ENCODE data around the gene TCOF1. TPM values are rescaled to one million over a fixed set of nuclear protein-coding genes. Genes with fewer than 3 reads are reported as not detected.

The TCOF1 gene
- total RNA-seq, 1 donor, result 21.7 TPM

GRCh38 chr5:150352244-150353031 is 5.1 kb upstream of the TCOF1 start:
- no peaks in the 10 kb centered on the region for H3K9me3 ChIP-seq (ENCODE audit: low read depth, low read length)
- H3K4me3 ChIP-seq (ENCODE audit: low read length), result no peak overlapping the region
- peaks cover 29% of the 10 kb centered on the region for H3K4me1 ChIP-seq (ENCODE audit: insufficient read depth, low read length)
- no peaks in the 10 kb centered on the region for H3K27me3 ChIP-seq (ENCODE audit: insufficient read depth, low read length)

- Histone ChIP-seq H3K27me3 (ENCODE audit: insufficient read depth, low read length) (no peaks in the 10 kb centered on the region), H3K9me3 (ENCODE audit: low read depth, low read length) (no peaks in the 10 kb centered on the region), H3K4me3 (ENCODE audit: low read length) (no peak overlapping the region), H3K4me1 (ENCODE audit: insufficient read depth, low read length) (peaks cover 32% of the 10 kb centered on the region)
These were observed 4.3 kb upstream of the TCOF1 start for GRCh38 chr5:150353032-150353675.

- Histone ChIP-seq H3K9me3 (ENCODE audit: low read depth, low read length) (no peaks in the 10 kb centered on the region), H3K4me1 (ENCODE audit: insufficient read depth, low read length) (peaks cover 41% of the 10 kb centered on the region), H3K4me3 (ENCODE audit: low read length) (no peak overlapping the region), H3K27me3 (ENCODE audit: insufficient read depth, low read length) (no peaks in the 10 kb centered on the region)
These were observed 1.7 kb upstream of the TCOF1 start for GRCh38 chr5:150355791-150356190.

GRCh38 chr5:150356575-150357294 is 762 bp upstream of the TCOF1 start:
- Histone ChIP-seq H3K4me3 (ENCODE audit: low read length) (peak overlapping the region; percentile 73), H3K9me3 (ENCODE audit: low read depth, low read length) (no peaks in the 10 kb centered on the region), H3K4me1 (ENCODE audit: insufficient read depth, low read length) (peaks cover 34% of the 10 kb centered on the region), H3K27me3 (ENCODE audit: insufficient read depth, low read length) (no peaks in the 10 kb centered on the region)

- H3K4me3 ChIP-seq (ENCODE audit: low read length), result peak overlapping the region; percentile 73
- peaks cover 23% of the 10 kb centered on the region for H3K4me1 ChIP-seq (ENCODE audit: insufficient read depth, low read length)
- no peaks in the 10 kb centered on the region for H3K27me3 ChIP-seq (ENCODE audit: insufficient read depth, low read length)
- H3K9me3 ChIP-seq (ENCODE audit: low read depth, low read length), result no peaks in the 10 kb centered on the region
These were observed 981 bp downstream of the TCOF1 start for GRCh38 chr5:150358261-150359095.

GRCh38 chr5:150361301-150361700 is 3.8 kb downstream of the TCOF1 start:
- no peak overlapping the region for H3K4me3 ChIP-seq (ENCODE audit: low read length)
- no peaks in the 10 kb centered on the region for H3K9me3 ChIP-seq (ENCODE audit: low read depth, low read length)
- no peaks in the 10 kb centered on the region for H3K27me3 ChIP-seq (ENCODE audit: insufficient read depth, low read length)
- peaks cover 23% of the 10 kb centered on the region for H3K4me1 ChIP-seq (ENCODE audit: insufficient read depth, low read length)

GRCh38 chr5:150363185-150363584 is 5.7 kb downstream of the TCOF1 start:
- no peaks in the 10 kb centered on the region for H3K27me3 ChIP-seq (ENCODE audit: insufficient read depth, low read length)
- H3K4me1 ChIP-seq (ENCODE audit: insufficient read depth, low read length), result peaks cover 12% of the 10 kb centered on the region
- no peaks in the 10 kb centered on the region for H3K9me3 ChIP-seq (ENCODE audit: low read depth, low read length)
- H3K4me3 ChIP-seq (ENCODE audit: low read length), result no peak overlapping the region

GRCh38 chr5:150364004-150364403 is 6.5 kb downstream of the TCOF1 start:
- no peaks in the 10 kb centered on the region for H3K27me3 ChIP-seq (ENCODE audit: insufficient read depth, low read length)
- H3K9me3 ChIP-seq (ENCODE audit: low read depth, low read length), result no peaks in the 10 kb centered on the region
- H3K4me1 ChIP-seq (ENCODE audit: insufficient read depth, low read length), result peaks cover 4% of the 10 kb centered on the region

GRCh38 chr5:150368526-150368925 is 11.0 kb downstream of the TCOF1 start:
- H3K9me3 ChIP-seq (ENCODE audit: low read depth, low read length), result no peaks in the 10 kb centered on the region
- no peaks in the 10 kb centered on the region for H3K4me1 ChIP-seq (ENCODE audit: insufficient read depth, low read length)
- H3K4me3 ChIP-seq (ENCODE audit: low read length), result no peak overlapping the region
- H3K27me3 ChIP-seq (ENCODE audit: insufficient read depth, low read length), result no peaks in the 10 kb centered on the region

More at GRCh38 chr5:150364004-150364403, 6.5 kb downstream of the TCOF1 start:
- H3K4me3 ChIP-seq (ENCODE audit: low read length), result no peak overlapping the region

- no peaks in the 10 kb centered on the region for H3K27me3 ChIP-seq (ENCODE audit: insufficient read depth, low read length)
- no peaks in the 10 kb centered on the region for H3K9me3 ChIP-seq (ENCODE audit: low read depth, low read length)
- no peak overlapping the region for H3K4me3 ChIP-seq (ENCODE audit: low read length)
- H3K4me1 ChIP-seq (ENCODE audit: insufficient read depth, low read length), result no peaks in the 10 kb centered on the region
These were observed 15.1 kb downstream of the TCOF1 start for GRCh38 chr5:150372639-150373038.

- Histone ChIP-seq H3K27me3 (ENCODE audit: insufficient read depth, low read length) (no peaks in the 10 kb centered on the region), H3K9me3 (ENCODE audit: low read depth, low read length) (no peaks in the 10 kb centered on the region)
These were observed 17.2 kb downstream of the TCOF1 start for GRCh38 chr5:150374651-150375050.

GRCh38 chr5:150376799-150377771 is 19.6 kb downstream of the TCOF1 start:
- H3K4me3 ChIP-seq (ENCODE audit: low read length), result no peak overlapping the region
- no peaks in the 10 kb centered on the region for H3K4me1 ChIP-seq (ENCODE audit: insufficient read depth, low read length)
- no peaks in the 10 kb centered on the region for H3K27me3 ChIP-seq (ENCODE audit: insufficient read depth, low read length)
- H3K9me3 ChIP-seq (ENCODE audit: low read depth, low read length), result no peaks in the 10 kb centered on the region

More at GRCh38 chr5:150374651-150375050, 17.2 kb downstream of the TCOF1 start:
- Histone ChIP-seq H3K4me1 (ENCODE audit: insufficient read depth, low read length) (no peaks in the 10 kb centered on the region), H3K4me3 (ENCODE audit: low read length) (no peak overlapping the region)

- Histone ChIP-seq H3K27me3 (ENCODE audit: insufficient read depth, low read length) (no peaks in the 10 kb centered on the region), H3K9me3 (ENCODE audit: low read depth, low read length) (no peaks in the 10 kb centered on the region), H3K4me1 (ENCODE audit: insufficient read depth, low read length) (no peaks in the 10 kb centered on the region), H3K4me3 (ENCODE audit: low read length) (no peak overlapping the region)
These were observed 20.6 kb downstream of the TCOF1 start for GRCh38 chr5:150377964-150378694.
